HepG2 (cell line): ENCODE results near the gene MVP. TPM values are rescaled to one million over a fixed set of nuclear protein-coding genes. Genes with fewer than 3 reads are reported as not detected.

Experiments used
- BRF2 ChIP-seq: sonication (generic); formaldehyde crosslinking; IDR thresholded peaks from 2 replicates; pipeline ENCODE4 v1.8.1; 2022; ENCODE audit warnings: mild to moderate bottlenecking, missing genetic modification reagents
- MLXIP ChIP-seq: sonication (generic); formaldehyde crosslinking; IDR thresholded peaks from 2 replicates; pipeline ENCODE4 v1.9.0; 2021; ENCODE audit warnings: missing genetic modification reagents, borderline replicate concordance
- NFE2 ChIP-seq: sonication (generic); formaldehyde crosslinking; IDR thresholded peaks from 2 replicates; pipeline ENCODE4 v1.4.0; 2020; ENCODE audit warnings: missing genetic modification reagents
- PRPF4 ChIP-seq: fragments of 200-400 bp; formaldehyde crosslinking; IDR thresholded peaks from 2 replicates; pipeline ENCODE4 v1.6.1; 2016; ENCODE audit warnings: low read length, low read depth; ENCODE audit not compliant: poor library complexity, severe bottlenecking
- STAT6 ChIP-seq: sonication (generic); formaldehyde crosslinking; IDR thresholded peaks from 2 replicates; pipeline ENCODE4 v1.4.0; 2020; ENCODE audit warnings: missing genetic modification reagents, mild to moderate bottlenecking, borderline replicate concordance
- TGIF2 ChIP-seq: IDR thresholded peaks from 2 replicates; pipeline ENCODE4 v1.6.1; 2016; ENCODE audit warnings: control low read depth, missing compliant biosample characterization
- ZBTB10 ChIP-seq: sonication (generic); formaldehyde crosslinking; IDR thresholded peaks from 2 replicates; pipeline ENCODE4 v1.4.0; 2020; ENCODE audit warnings: missing genetic modification reagents, borderline replicate concordance
- ZBTB33 ChIP-seq: sonication (generic); formaldehyde crosslinking; IDR thresholded peaks from 2 replicates; pipeline ENCODE4 v1.4.0; 2020; ENCODE audit warnings: missing genetic modification reagents
- ZMYM4 ChIP-seq: sonication (generic); formaldehyde crosslinking; IDR thresholded peaks from 2 replicates; pipeline ENCODE4 v1.8.1; 2023; ENCODE audit warnings: mild to moderate bottlenecking, missing genetic modification reagents
- ZNF280B ChIP-seq: sonication (generic); formaldehyde crosslinking; IDR thresholded peaks from 2 replicates; pipeline ENCODE4 v1.5.0; 2020; ENCODE audit warnings: missing genetic modification reagents, mild to moderate bottlenecking, borderline replicate concordance
- ZNF75D ChIP-seq: sonication (generic); formaldehyde crosslinking; IDR thresholded peaks from 2 replicates; pipeline ENCODE4 v1.8.1; 2023; ENCODE audit warnings: missing genetic modification reagents, mild to moderate bottlenecking, borderline replicate concordance
- polyA plus RNA-seq, 8 experiments: library from polyadenylated mRNA; depleted of rRNA in 3 of 8; stranded (reverse) in 7 of 8; unstranded in 1 of 8; fragments of >200 nt; fragmentation: Illumina TruSeq in 4 of 8; extraction: Trizol in 4 of 8; gene quantifications; 2 replicates each; pipeline versions ENCODE4 v1.2.1 to v1.2.3, GENCODE V29; 2011 to 2016; ENCODE audit warnings: low read depth in 4 of 8, missing spikeins in 1 of 8, mixed read lengths in 1 of 8; ENCODE audit not compliant: insufficient read depth in 1 of 8
- total RNA-seq, 5 experiments: library from RNA; depleted of rRNA; stranded (reverse); fragments of >200 nt; fragmentation: Illumina TruSeq; extraction: Trizol; gene quantifications; 2 replicates each; pipeline ENCODE4 v1.2.3, GENCODE V29; 2016; ENCODE audit warnings: low read depth in 1 of 5
- TF ChIP-seq, protein P1 (sequence below): sonication (generic); formaldehyde crosslinking; IDR thresholded peaks from 2 replicates; pipeline ENCODE4 v1.8.0; 2022; ENCODE audit warnings: missing genetic modification reagents, low read depth, mild to moderate bottlenecking, borderline replicate concordance

MVP gene
- total and polyA plus RNA-seq, 2 of the 13 experiments (the other 11 are each of a cell fraction or from before 2014, with no cell fraction given) = 22.9 to 43.5 TPM

- peak; percentile 56; the same call in 1 of the 2 replicates for TF ChIP-seq ZNF280B (CRISPR knock-in tag)
- TF ChIP-seq MLXIP = no peak
- no peak for TF ChIP-seq ZBTB10 (CRISPR knock-in tag)
- no peak for TF ChIP-seq NFE2 (CRISPR knock-in tag)
- peak; percentile 82 for TF ChIP-seq TGIF2
- TF ChIP-seq, protein P1, sequence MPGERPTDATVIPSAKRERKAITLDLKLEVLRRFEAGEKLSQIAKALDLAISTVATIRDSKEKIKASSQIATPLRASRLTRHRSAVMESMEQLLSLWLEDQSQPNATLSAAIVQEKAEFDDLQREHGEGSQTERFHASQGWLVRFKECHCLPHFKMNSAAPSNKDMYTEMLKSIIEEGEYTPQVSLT (CRISPR knock-in tag) = no peak
- no peak for TF ChIP-seq STAT6 (CRISPR knock-in tag)
- TF ChIP-seq ZBTB33 = peak; percentile 80
- no peak for TF ChIP-seq ZNF75D (CRISPR knock-in tag)
- TF ChIP-seq PRPF4 = no peak
- no peak for TF ChIP-seq BRF2 (CRISPR knock-in tag)
- no peak for TF ChIP-seq ZMYM4 (CRISPR knock-in tag)
These were observed 28.4 kb downstream of the MVP start (continued) for GRCh38 chr16:29848420-29849297.
